Gastrocnemius medialis (tissue), 4 donors: ENCODE results near the gene IGSF9. TPM values are rescaled to one million over a fixed set of nuclear protein-coding genes. Genes with fewer than 3 reads are reported as not detected.

ENCODE experiments used
- ATAC-seq, 2 donors: fragments of 150-250 bp; one replicate each; pipeline ENCODE4 v1.9.1; 2016
- DNase-seq, 2 donors: peaks; one replicate each; pipeline ENCODE4 v3.0.0-alpha.2; 2019
- H3K27ac ChIP-seq, 4 donors: fragments of 200-600 bp; sonication (generic); 1 replicate in 1 of 4; 2 replicates in 3 of 4; pipeline ENCODE4 v1.5.1; 2016 to 2018; ENCODE audit warnings: mild to moderate bottlenecking in 2 of 4, moderate library complexity in 1 of 4
- H3K27me3 ChIP-seq, 3 donors: fragments of 200-600 bp; sonication (generic) in 2 of 3; 1 replicate in 1 of 3; 2 replicates in 2 of 3; pipeline versions ENCODE4 v1.5.1 to v1.6.0; 2016 to 2019; ENCODE audit warnings: mild to moderate bottlenecking in 1 of 3, moderate library complexity in 1 of 3
- H3K36me3 ChIP-seq, 2 donors: fragments of 200-600 bp; sonication (generic) in 1 of 2; one replicate each; pipeline ENCODE4 v1.5.1; 2017 to 2018
- H3K4me1 ChIP-seq, 2 donors: fragments of 200-600 bp; sonication (generic) in 1 of 2; one replicate each; pipeline ENCODE4 v1.5.1; 2016 to 2017; ENCODE audit warnings: mild to moderate bottlenecking in 2 of 2
- H3K4me3 ChIP-seq, 4 donors: fragments of 200-600 bp; sonication (generic) in 3 of 4; 1 replicate in 1 of 4; 2 replicates in 3 of 4; pipeline ENCODE4 v1.5.1; 2016 to 2019; ENCODE audit warnings: mild to moderate bottlenecking in 2 of 4
- H3K9me3 ChIP-seq, 3 donors: fragments of 200-600 bp; sonication (generic) in 2 of 3; 1 replicate in 1 of 3; 2 replicates in 2 of 3; pipeline ENCODE4 v1.5.1; 2016 to 2019
- POLR2A ChIP-seq, 2 donors: fragments of 450-650 bp; IDR thresholded peaks; one replicate each; pipeline ENCODE4 v1.6.1; 2017; ENCODE audit warnings: antibody characterized with exemption in 2 of 2, mild to moderate bottlenecking in 2 of 2, moderate library complexity in 2 of 2
- in situ Hi-C, 4 donors: fragments of 200-750 bp; cut with MboI; loops; one replicate each; pipeline versions ENCODE4 v1.15.0 to v1.8.0; 2017; ENCODE audit warnings: low sequenced_read_pairs in 4 of 4
- intact Hi-C: fragments of 100-400 bp; cut with DNase I; formaldehyde crosslinking; loops from one replicate; pipeline ENCODE4 v1.15.1; 2023; ENCODE audit warnings: low total_unique reads
- microRNA-seq, 2 donors: library from miRNA; unstranded; fragments of <30 nt; microRNA quantifications; one replicate each; pipeline ENCODE4, GENCODE V29; 2016; ENCODE audit warnings: borderline replicate concordance in 2 of 2
- total RNA-seq, 4 donors: library from RNA; depleted of rRNA; stranded (reverse); fragments of >200 nt; gene quantifications; one replicate each; pipeline versions ENCODE4 v1.1.0 to v1.2.3, GENCODE V29; 2016
- TF ChIP-seq, protein P1 (sequence below), 5 experiments: fragments of 450-650 bp in 3 of 5; fragments of 200-600 bp in 2 of 5; sonication (generic) in 2 of 5; IDR thresholded peaks in 4 of 5; conservative IDR thresholded peaks in 1 of 5; 1 replicate in 4 of 5; 2 replicates in 1 of 5; pipeline ENCODE4 v1.5.1; 2016 to 2019; ENCODE audit warnings: antibody characterized with exemption in 5 of 5, mild to moderate bottlenecking in 3 of 5, moderate library complexity in 3 of 5

The IGSF9 gene
- total RNA-seq, 4 donors from 2014 or later, result 0.10 to 0.11 TPM; not detected in 2

DNA sequence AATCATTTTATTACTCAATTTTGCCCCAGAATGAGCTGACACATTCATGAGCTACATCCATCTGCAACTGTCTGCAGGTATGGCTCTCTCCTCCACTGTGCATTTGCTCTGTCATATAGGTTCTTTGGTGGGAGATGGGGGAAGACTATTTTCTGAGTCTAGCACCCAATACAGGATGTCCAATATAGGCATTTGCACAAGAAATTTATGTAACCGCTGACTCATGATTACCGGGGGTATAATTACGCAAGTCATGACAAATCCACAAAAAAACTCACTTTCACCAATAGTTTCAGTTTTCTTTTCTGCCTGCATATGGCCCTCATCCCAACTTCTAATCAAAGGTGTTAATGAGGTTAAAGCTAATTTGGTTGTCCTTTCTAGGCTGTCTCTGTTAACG is 65.4 kb downstream of the IGSF9 start:
- DNase-seq (no peak), ATAC-seq (no peak)
- Histone ChIP-seq H3K27me3 (no peaks in the 10 kb centered on the region), H3K27ac (no peak overlapping the region), H3K4me1 (no peaks in the 10 kb centered on the region), H3K9me3 (no peaks in the 10 kb centered on the region), H3K36me3 (no peaks in the 10 kb centered on the region), H3K4me3 (no peak overlapping the region)
- TF ChIP-seq POLR2A (IDR thresholded peaks at IDR 0.05), result no peak
- TF ChIP-seq, protein P1, sequence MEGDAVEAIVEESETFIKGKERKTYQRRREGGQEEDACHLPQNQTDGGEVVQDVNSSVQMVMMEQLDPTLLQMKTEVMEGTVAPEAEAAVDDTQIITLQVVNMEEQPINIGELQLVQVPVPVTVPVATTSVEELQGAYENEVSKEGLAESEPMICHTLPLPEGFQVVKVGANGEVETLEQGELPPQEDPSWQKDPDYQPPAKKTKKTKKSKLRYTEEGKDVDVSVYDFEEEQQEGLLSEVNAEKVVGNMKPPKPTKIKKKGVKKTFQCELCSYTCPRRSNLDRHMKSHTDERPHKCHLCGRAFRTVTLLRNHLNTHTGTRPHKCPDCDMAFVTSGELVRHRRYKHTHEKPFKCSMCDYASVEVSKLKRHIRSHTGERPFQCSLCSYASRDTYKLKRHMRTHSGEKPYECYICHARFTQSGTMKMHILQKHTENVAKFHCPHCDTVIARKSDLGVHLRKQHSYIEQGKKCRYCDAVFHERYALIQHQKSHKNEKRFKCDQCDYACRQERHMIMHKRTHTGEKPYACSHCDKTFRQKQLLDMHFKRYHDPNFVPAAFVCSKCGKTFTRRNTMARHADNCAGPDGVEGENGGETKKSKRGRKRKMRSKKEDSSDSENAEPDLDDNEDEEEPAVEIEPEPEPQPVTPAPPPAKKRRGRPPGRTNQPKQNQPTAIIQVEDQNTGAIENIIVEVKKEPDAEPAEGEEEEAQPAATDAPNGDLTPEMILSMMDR (IDR thresholded peaks at IDR 0.05 in 4 of 5, conservative IDR thresholded peaks at IDR 0.05 in 1 of 5), result no peak
- intact Hi-C loops, result no loop called here
- in situ Hi-C loops, result no loop called here

GRCh38 chr1:159879136-159879535 is 66.3 kb downstream of the IGSF9 start:
- H3K4me3 ChIP-seq, result no peak overlapping the region
- ATAC-seq (no peak), DNase-seq (no peak)
- intact Hi-C loops, result no loop called here
- no peaks in the 10 kb centered on the region for H3K9me3 ChIP-seq
- no peaks in the 10 kb centered on the region for H3K27me3 ChIP-seq
- in situ Hi-C loops, result no loop called here
- H3K36me3 ChIP-seq, result no peaks in the 10 kb centered on the region
- no peak for TF ChIP-seq POLR2A (IDR thresholded peaks at IDR 0.05)
- TF ChIP-seq, protein P1 (IDR thresholded peaks at IDR 0.05 in 4 of 5, conservative IDR thresholded peaks at IDR 0.05 in 1 of 5), result no peak
- H3K4me1 ChIP-seq, result no peaks in the 10 kb centered on the region
- H3K27ac ChIP-seq, result no peak overlapping the region

DNA sequence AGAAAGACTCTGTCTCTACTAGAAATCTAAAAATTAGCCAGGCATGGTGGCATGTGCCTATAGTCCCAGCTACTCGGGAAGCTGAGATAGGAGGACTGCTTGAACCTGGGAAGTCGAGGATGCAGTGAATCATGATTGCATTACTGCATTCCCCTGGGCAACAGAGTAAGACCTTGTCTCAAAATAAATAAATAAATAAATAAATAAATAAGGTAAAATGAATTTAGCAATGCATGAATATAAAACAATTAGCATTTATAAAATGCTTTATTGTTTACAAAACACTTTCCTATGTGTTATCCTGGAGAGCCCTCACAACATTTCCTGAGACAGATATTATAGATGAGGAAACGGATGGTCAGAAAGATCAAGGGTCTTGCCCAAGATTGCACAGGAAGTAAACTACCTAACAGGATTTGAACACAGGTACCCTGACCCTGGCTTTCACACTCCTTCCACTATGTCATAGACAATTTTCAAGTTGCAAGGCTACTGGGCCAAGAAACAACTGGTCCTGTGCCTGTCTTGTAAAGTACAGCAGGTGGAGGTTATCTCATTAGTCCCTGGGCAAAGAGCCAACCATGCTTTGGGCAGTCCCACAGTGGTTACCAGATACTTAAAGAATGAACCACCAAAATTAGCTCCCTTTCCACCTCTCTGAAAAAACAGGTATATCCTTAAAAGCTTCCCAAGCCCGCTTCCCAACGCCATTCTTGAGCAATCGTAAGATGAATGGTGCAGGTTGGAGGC is 67.5 kb downstream of the IGSF9 start:
- no peak for DNase-seq
- in situ Hi-C loops (no loop called here), intact Hi-C loops (no loop called here)

More for the DNA sequence above, 67.5 kb downstream of the IGSF9 start:
- TF ChIP-seq, protein P1 (IDR thresholded peaks at IDR 0.05 in 4 of 5, conservative IDR thresholded peaks at IDR 0.05 in 1 of 5), result no peak
- TF ChIP-seq POLR2A (IDR thresholded peaks at IDR 0.05), result no peak
- Histone ChIP-seq H3K4me3 (no peak overlapping the region), H3K9me3 (no peaks in the 10 kb centered on the region), H3K27me3 (no peaks in the 10 kb centered on the region), H3K36me3 (no peaks in the 10 kb centered on the region), H3K27ac (no peak overlapping the region), H3K4me1 (no peaks in the 10 kb centered on the region)
- no peak for ATAC-seq

Small RNA genes lying within 50 kb of the gene (microRNA-seq; reads per million reads assigned to microRNA genes)
- gene MIR4259, result 0 reads per million in 2 donors

Other genes starting within 250 kb of the IGSF9 start
- gene CRP, start 231.0 kb downstream of the IGSF9 start, total RNA-seq, result 10 to 100 TPM in 2 of 4 donors, not detected in 2; 11.0 to 26.7 TPM
- gene DUSP23, start 164.7 kb downstream of the IGSF9 start, total RNA-seq, result 10 to 100 TPM; 47.0 to 94.6 (median 77.2) TPM
- gene FCRL6, start 143.3 kb downstream of the IGSF9 start, total RNA-seq, result not detected
- gene SLAMF8, start 118.7 kb downstream of the IGSF9 start, total RNA-seq, result 1 to 10 TPM in 2 of 4 donors, under 1 TPM in 1, not detected in 1; 0.75 to 2.3 (median 2.0) TPM
- not detected for gene VSIG8, start 83.0 kb downstream of the IGSF9 start, total RNA-seq
- gene CFAP45, start 45.4 kb downstream of the IGSF9 start, total RNA-seq, result not detected
- gene TAGLN2, start 20.1 kb downstream of the IGSF9 start, total RNA-seq, result 10 to 100 TPM; 28.8 to 48.2 (median 37.5) TPM
- gene SLAMF9, start 8.6 kb upstream of the IGSF9 start, total RNA-seq, result not detected
- gene PIGM, start 86.4 kb upstream of the IGSF9 start, total RNA-seq, result under 1 TPM; 0.55 to 0.75 (median 0.72) TPM
- gene KCNJ10, start 124.5 kb upstream of the IGSF9 start, total RNA-seq, result not detected
- gene KCNJ9, start 135.9 kb upstream of the IGSF9 start, total RNA-seq, result not detected
- gene IGSF8, start 153.0 kb upstream of the IGSF9 start, total RNA-seq, result 10 to 100 TPM in 1 of 4 donors, 1 to 10 TPM in 3; 3.4 to 12.8 (median 8.7) TPM
- 100 to 1,000 TPM; 281 to 710 (median 413) TPM for gene ATP1A2, start 170.1 kb upstream of the IGSF9 start, total RNA-seq
- gene ATP1A4, start 206.0 kb upstream of the IGSF9 start, total RNA-seq, result under 1 TPM in 2 of 4 donors, not detected in 2; 0.07 to 0.47 TPM
- gene CASQ1, start 245.0 kb upstream of the IGSF9 start, total RNA-seq, result 100 to 1,000 TPM; 255 to 894 (median 358) TPM